ENCODE results near the gene KCNV2.

Gene KCNV2

GRCh38 chr9:2717385-2717784 lies at the start of gene KCNV2:
Gene KCNV2, plus strand, starts transcription at chr9:2717510. Its CDS starts 230 bp downstream, at chr9:2717740.
- no peaks in the 10 kb centered on the region for H3K27me3 ChIP-seq (ENCODE audit: insufficient read depth, low read depth)
- no peaks in the 10 kb centered on the region for H3K79me2 ChIP-seq (ENCODE audit: insufficient read depth, low read depth)
- H4K20me1 ChIP-seq (ENCODE audit: insufficient read depth), result no peaks in the 10 kb centered on the region
- no peak for TF ChIP-seq CTCF (conservative IDR thresholded peaks at IDR 0.05; ENCODE audit: low read depth, low read length)
- H3K36me3 ChIP-seq (ENCODE audit: insufficient read depth), result no peaks in the 10 kb centered on the region
- H3K27ac ChIP-seq, result no peak within 1 kb of the TSS
- no peak within 1 kb of the TSS for H3K4me3 ChIP-seq (IDR thresholded peaks at IDR 0.05; ENCODE audit: insufficient read depth, low read depth, low read length)
- H3K4me2 ChIP-seq, result no peak within 1 kb of the TSS
- no peak within 1 kb of the TSS for H3K9ac ChIP-seq
- H3K4me1 ChIP-seq (ENCODE audit: low read depth, poor library complexity, severe bottlenecking), result no peaks in the 10 kb centered on the region
- no peak within 1 kb of the TSS for H2AFZ ChIP-seq (ENCODE audit: low read depth)

- Histone ChIP-seq H3K4me3 (IDR thresholded peaks at IDR 0.05; ENCODE audit: insufficient read depth, low read depth, low read length) (no peak overlapping the region), H3K9ac (no peak overlapping the region), H3K4me2 (no peak overlapping the region), H3K79me2 (ENCODE audit: insufficient read depth, low read depth) (no peaks in the 10 kb centered on the region), H3K27me3 (ENCODE audit: insufficient read depth, low read depth) (no peaks in the 10 kb centered on the region), H4K20me1 (ENCODE audit: insufficient read depth) (no peaks in the 10 kb centered on the region), H2AFZ (ENCODE audit: low read depth) (no peak overlapping the region), H3K4me1 (ENCODE audit: low read depth, poor library complexity, severe bottlenecking) (no peaks in the 10 kb centered on the region), H3K36me3 (ENCODE audit: insufficient read depth) (no peaks in the 10 kb centered on the region), H3K27ac (no peak overlapping the region)
- TF ChIP-seq CTCF (conservative IDR thresholded peaks at IDR 0.05; ENCODE audit: low read depth, low read length), result no peak
Measured at GRCh38 chr9:2673161-2673560, 44.1 kb upstream of the KCNV2 start.

- Histone ChIP-seq H4K20me1 (ENCODE audit: insufficient read depth) (no peaks in the 10 kb centered on the region), H2AFZ (ENCODE audit: low read depth) (no peak overlapping the region), H3K9ac (no peak overlapping the region), H3K4me2 (no peak overlapping the region), H3K79me2 (ENCODE audit: insufficient read depth, low read depth) (no peaks in the 10 kb centered on the region), H3K4me1 (ENCODE audit: low read depth, poor library complexity, severe bottlenecking) (no peaks in the 10 kb centered on the region), H3K36me3 (ENCODE audit: insufficient read depth) (no peaks in the 10 kb centered on the region), H3K27ac (no peak overlapping the region), H3K27me3 (ENCODE audit: insufficient read depth, low read depth) (no peaks in the 10 kb centered on the region), H3K4me3 (IDR thresholded peaks at IDR 0.05; ENCODE audit: insufficient read depth, low read depth, low read length) (no peak overlapping the region)
- no peak for TF ChIP-seq CTCF (conservative IDR thresholded peaks at IDR 0.05; ENCODE audit: low read depth, low read length)
Measured at GRCh38 chr9:2674141-2674824, 43.0 kb upstream of the KCNV2 start.

- Histone ChIP-seq H3K27ac (no peak overlapping the region), H3K4me2 (no peak overlapping the region), H4K20me1 (ENCODE audit: insufficient read depth) (no peaks in the 10 kb centered on the region), H3K27me3 (ENCODE audit: insufficient read depth, low read depth) (no peaks in the 10 kb centered on the region), H3K79me2 (ENCODE audit: insufficient read depth, low read depth) (no peaks in the 10 kb centered on the region), H3K4me3 (IDR thresholded peaks at IDR 0.05; ENCODE audit: insufficient read depth, low read depth, low read length) (no peak overlapping the region), H3K4me1 (ENCODE audit: low read depth, poor library complexity, severe bottlenecking) (no peaks in the 10 kb centered on the region), H2AFZ (ENCODE audit: low read depth) (no peak overlapping the region), H3K9ac (no peak overlapping the region), H3K36me3 (ENCODE audit: insufficient read depth) (no peaks in the 10 kb centered on the region)
- no peak for TF ChIP-seq CTCF (conservative IDR thresholded peaks at IDR 0.05; ENCODE audit: low read depth, low read length)
Measured at GRCh38 chr9:2675834-2676233, 41.5 kb upstream of the KCNV2 start.
